Activated CD8-positive, alpha-beta memory T cell treated with anti-CD3 and anti-CD28 coated beads, Interleukin-2, amount 50 U/mL, for 48 hours (primary cell): ENCODE results near the gene HSD11B2.

Experiments used
- DNase-seq: peaks from one replicate; pipeline ENCODE4 v3.0.0-alpha.2; 2020

Gene HSD11B2

DNA sequence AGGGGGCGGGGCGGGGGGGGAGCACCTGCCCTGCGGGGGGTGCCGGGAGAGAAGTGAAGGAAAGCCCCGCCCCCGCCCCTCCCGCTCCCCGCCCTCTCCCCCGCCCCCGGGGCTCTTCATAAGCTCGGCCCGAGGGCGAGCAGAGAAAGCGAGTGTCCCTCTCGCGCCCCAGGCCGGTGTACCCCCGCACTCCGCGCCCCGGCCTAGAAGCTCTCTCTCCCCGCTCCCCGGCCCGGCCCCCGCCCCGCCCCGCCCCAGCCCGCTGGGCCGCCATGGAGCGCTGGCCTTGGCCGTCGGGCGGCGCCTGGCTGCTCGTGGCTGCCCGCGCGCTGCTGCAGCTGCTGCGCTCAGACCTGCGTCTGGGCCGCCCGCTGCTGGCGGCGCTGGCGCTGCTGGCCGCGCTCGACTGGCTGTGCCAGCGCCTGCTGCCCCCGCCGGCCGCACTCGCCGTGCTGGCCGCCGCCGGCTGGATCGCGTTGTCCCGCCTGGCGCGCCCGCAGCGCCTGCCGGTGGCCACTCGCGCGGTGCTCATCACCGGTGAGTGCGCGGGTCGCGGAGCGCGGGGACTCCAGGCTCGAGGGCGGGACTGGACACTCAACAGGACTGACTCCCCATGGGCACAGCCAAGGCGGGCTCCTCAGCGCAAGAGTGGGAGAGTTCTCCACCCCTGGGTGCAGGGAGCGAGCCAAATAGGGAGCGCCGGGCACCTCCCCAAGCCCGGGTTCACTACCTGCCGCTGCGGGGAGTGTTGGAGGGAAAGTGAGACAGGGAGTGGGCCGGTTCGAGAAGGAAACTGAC lies at the start of gene HSD11B2:
Gene HSD11B2, plus strand, starts transcription at position 145 of the 798 bp plus-strand sequence. Its CDS starts 128 bp downstream, at position 273.
- DNase-seq: peak; percentile 60

DNA sequence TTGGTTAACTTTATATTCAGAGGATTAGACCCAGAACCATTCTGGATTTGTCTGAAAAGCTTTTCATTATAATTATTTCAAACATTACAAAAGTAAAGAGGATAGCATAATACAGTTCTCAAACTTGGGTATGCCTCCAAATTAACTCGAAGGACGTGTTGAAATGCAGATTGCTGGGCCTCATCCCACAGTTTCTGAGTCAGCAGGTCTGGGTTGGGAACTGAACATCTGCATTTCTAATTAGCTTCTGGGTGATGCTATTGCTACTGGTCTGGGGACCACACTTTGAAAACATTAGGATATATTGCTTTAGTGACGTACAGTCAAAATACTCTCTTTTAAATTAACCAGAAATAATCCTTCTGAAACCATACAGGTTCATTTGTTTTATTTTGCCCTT lies 47.6 kb upstream of the HSD11B2 start:
- DNase-seq: no peak

DNA sequence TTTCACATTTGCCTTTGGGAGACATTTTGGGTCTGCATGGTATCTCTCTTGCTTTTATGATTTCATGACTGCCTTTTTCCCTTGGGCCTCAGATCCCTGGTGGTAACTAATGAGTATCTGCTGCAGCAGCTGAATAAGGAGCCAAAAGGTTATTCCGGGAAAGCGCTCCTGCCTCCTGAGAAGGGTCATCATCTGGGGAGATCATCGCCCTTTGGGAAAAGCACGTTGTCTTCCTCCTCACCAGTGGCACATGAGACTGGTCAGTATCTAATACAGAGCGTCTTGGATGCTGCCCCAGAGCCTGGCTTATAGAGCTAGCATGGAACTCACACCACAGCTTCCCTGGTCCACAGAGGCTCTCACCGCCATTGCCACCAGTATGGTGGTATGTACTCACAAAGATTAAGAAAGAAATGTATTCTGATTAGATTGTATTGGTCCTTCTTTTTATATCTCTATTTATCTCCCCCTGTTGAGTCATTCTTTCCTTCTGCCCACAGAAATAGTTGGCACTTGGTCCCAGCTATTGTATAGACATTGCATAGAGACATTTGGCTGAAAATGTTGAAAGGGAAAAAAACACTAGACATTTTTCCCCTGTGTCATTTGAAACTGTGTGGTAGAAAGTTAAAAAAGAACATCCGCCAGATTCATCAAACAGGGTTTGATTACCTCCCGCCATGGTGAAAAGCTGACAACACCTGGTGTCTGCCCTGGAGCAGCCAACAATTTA lies 46.0 kb upstream of the HSD11B2 start:
- DNase-seq: no peak

DNA sequence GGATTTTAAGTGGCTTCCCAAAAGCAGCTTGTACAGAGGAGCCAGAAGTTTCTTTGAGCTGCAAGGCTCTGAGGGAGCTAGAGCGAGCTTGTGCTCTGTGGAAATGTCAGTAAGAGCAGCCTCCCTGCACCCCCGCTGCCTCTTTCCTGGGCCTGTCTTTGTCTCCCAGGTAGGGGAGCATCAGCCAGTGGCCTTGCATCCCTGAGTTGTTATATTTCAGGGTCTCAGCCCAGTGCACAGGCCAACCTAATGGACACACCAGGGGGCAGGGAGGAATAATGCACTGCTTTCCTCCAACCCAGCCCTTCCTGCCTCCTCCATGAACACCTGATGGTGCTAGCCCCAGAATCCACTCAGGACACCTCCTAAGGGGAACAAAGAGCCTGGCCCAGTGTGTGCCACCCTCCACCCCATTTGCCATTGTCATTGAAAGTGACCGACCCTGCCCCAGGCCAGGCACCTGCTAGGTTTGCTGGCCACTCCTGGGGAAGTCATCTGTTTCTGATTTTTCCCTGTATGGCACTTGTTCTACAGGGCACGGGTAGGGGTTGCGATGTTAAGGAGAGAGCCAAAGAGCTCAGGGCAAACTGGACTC lies 44.0 kb upstream of the HSD11B2 start:
- no peak for DNase-seq

DNA sequence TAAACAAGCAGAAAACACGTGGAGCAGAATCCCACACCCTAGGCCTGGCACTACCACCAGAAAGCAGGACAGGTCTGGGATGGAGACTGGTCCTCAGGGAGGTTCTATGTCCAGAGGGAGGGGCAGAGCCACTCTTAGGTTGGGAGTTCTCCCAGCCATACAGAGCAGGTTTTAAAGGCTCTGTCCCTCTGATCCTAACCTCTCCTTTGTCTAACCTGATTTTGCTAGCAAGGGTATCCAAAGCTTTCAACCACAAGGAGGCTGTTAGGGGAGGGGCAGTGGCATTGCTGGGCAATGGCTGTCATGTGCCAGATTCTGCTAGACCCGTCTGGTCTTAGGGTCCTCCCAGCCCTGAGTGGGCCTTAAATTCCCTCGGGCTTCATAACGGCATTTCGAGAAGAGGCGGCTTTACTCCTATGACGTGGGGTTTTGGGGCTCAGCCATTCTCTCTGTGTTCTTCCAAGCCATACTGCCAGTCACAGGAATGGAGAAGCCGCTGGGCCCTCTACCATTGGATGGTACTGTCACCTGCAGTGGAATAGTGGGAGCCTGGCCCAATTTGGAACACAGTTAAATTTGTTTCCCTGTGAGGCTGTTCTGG lies 43.3 kb upstream of the HSD11B2 start:
- no peak for DNase-seq

DNA sequence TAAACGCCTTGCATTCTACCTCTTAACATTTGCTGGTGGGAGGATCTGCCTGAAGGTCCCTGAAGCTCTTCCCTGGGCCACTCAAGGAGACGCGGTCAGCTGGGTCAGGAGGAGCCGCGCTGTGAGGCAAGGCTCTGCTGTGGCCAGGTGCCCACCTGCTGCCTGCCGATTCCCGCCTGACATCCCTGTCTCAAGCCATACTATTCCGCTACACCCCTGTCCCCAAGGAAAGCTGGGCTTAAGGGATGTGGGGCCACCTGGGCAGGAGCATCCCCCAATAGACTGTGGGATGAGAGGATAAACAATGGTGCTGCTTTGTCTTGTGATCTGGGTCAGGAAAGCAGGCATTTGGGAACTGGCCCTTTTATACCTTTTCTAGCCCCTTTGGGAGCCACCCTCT lies 42.7 kb upstream of the HSD11B2 start:
- no peak for DNase-seq

DNA sequence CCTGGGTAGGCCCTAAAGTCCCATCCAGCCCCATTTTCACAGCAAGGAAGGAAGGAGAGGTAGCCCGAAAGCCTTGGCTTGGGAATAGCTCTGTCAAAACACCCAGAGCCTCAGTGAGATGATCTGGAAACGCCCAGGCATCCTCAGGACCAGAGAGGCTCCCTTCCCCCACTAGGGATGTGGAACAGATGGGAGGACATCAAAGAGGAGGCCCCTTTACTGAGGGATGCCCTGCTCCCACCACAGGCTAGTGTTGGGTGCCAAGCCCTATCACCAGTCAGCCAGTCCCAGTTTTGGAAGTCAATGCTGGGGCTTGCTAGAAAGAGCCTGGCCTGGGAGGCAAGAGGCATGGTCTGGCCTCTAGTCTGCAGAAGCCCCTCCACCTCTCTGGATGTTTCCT lies 42.3 kb upstream of the HSD11B2 start:
- DNase-seq: no peak

DNA sequence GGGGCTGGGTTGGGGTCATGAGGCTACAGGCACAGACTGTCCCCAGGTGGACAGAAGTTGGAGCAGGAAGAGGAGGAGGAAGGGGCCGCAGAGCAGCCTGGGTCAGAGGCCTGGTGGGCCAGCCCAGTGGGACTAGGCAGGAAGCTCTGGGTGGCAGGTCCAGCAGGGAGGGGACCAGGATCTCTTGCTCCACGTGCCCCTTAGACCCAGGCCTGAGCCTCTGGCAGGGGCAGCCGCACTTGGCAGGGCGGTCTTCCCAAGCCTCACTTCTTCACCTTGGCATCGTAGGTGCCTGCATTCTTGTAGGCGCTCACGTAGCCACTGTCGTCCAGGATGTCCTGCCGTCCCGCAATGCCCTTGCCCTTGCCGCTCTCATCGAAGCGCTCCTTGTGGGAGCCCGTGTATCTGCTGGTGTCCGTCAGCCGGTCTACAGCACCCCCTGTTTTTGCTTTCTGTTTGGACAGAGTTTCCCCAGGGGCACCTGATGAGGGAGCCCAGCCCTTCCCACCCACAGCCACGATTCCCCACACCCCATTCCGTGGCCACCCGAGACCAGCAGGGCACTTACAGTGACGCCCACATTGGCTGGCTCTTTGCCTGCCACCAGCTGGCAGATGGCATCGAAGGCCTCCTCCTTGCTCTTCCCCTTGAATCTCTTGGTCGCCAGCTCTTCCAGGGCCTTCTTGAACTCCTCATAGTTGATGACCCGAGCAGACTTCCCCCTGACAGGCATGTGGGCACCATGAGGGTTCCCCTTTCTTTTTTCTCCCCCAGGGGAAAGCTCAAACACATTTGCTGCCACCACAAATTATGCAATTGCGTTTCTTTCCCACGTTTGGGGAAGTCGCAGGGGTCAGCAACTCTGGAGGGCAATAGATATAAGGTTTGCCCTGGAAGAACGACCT lies 40.8 kb upstream of the HSD11B2 start:
- peak; percentile 30 for DNase-seq

DNA sequence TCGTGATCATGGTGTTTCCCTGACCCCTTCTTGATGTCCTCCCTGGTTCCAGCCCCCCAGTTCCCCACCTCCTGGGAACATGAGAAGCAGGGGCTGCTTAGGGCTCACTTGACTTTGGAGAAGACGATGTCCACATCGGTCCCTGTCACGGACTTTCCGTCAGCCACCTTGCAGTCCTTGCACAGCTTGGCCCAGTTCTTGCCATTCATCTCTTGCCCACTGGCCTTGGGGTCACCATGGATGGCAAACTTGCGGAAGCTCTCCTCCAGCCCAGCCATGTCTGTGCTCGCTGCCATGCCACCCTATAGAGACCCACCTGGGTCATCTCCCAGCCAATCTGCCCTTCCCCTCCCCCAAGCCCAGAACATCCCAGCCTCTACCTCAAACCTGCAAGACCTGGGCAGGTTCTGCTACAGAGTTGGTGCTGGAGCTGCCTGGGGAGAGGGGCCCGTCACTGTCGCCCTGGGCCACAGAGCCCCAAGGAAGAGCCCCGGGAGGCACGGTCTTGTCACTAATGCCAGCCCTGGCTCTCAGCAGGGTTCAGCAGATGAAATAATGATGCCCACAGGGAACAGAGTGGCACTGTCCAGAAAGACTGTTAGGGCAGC lies 40.0 kb upstream of the HSD11B2 start:
- DNase-seq: no peak

DNA sequence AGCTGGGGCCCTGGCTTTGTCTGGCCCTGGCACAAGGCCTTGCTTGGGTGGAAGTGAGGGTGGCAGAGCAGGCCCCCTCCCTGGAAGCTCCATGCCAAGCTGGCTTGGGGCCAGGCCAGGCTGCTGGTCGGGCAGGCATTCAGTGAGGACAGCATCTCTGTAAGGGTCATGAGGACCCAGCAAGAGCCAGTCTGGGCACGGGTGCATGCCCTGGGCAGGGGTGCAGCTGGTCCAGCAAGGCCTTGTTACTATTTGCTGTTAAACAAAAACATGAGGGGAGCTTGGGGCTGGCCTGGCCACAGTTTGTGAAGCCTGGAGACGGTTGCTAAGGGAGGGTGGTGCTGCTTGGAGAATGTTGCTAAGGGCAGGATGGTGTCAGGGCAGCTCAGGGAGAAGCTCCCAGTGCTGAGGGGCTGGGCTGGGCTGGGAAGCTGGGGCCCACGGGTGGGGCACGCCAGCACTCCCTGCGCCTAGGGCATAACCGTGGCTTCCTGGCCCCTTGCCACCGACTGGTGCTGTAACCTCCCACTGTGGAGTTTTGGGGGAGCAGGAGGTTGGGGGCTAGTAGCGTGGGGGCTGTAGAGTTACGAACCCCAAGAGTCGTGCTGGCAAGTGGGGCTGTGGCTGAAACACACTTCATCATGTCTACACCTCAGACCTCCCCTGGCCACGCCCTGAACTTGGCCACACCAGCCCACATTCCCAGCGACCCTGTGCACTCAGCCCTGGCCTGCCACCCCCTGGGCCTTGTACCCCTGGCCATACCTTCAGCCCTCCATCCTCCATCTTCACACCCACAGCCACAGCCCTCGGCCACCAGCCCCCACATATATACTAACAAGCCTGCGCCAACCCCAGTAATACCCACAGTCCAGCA lies 39.3 kb upstream of the HSD11B2 start:
- no peak for DNase-seq

DNA sequence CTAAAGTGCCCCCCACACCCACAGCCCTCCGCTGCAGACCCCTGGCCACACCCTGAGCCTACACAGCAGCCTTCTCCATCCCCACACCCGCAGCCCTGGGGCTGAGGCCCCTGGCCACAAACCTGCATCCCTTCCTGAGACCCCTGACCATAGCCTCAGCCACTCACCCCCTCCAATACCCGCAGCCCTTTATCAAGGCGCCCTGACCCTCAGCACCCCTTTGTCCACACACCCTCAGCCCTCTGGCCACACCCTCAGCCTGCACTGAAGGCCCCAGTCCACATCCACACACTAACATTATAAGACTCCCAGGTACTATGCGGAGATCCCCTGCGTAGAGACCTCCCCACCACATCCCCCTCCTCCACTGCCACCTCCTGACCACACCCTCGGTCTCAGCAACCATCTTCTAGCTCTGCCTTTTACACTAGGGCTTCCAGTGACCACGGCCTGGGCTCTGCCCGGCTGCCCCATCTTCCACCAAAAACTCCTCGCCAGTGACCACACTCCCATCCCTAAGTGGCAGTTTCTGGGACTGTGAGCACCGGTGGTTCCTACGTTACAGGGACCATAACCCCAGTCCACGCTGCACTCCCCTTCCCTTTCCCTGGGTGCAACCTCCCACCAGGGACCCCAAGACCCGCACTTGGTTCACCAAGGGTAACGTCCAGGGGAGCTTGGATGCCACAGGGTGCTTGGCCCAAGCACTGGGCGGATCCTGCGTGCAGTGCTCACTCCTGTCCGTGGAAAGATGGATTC lies 38.4 kb upstream of the HSD11B2 start:
- DNase-seq: no peak

DNA sequence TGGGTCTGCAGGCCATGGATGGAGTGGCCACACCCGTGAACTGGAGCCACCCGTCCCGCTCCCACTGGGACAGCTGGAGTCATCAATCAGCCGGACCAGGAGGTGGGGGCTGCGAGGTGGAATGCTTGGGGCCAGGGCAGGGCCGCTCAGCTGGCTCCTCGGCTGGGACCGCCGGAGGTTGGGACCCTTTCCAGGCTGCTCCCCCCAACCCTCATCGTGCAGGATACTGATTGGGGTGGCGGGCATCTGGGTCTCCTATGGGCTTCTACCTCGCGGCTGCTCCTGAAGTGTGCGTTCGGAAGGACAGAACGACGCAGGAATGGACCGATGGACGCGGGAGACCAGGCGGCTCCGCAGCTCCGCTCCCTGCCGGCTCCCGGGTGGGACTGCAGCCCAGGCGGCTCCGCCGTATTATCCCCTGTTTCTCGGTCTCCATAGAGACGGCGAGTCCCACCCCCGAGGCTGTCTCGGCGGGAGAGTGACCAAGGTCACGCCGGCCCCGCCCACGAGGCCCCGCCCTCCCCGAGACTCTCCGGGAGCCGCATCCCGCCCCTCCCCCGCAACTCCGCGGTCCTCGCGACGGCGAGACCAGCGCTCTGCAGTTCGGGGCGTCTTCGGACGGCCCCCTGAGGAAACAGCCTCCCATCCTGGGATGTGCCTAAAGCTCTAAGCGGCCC lies 37.7 kb upstream of the HSD11B2 start, which contains the start of gene TPPP3:
Gene TPPP3, minus strand, starts transcription at position 388 of the 677 bp plus-strand sequence. CDS start 2,387 bp downstream, outside the sequence.
- peak; percentile 74 for DNase-seq

DNA sequence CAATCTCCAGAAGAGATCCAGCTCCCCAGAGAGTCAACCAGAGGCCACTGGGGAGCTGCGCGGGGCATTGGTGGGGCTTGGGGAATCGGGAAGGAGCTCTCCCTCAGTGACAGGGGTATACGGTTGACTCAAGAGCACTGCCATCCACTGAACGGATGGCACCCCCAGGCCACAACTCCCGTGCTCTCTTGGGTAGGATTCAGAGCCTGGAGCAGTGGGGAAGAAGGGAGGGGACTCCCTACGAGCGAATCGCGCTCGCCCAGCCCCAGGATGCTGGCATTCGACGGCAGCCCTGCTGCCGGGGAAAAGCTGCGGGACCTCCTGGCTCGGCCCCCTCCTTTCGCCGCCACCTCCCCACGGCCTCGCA lies 37.1 kb upstream of the HSD11B2 start:
- no peak for DNase-seq

DNA sequence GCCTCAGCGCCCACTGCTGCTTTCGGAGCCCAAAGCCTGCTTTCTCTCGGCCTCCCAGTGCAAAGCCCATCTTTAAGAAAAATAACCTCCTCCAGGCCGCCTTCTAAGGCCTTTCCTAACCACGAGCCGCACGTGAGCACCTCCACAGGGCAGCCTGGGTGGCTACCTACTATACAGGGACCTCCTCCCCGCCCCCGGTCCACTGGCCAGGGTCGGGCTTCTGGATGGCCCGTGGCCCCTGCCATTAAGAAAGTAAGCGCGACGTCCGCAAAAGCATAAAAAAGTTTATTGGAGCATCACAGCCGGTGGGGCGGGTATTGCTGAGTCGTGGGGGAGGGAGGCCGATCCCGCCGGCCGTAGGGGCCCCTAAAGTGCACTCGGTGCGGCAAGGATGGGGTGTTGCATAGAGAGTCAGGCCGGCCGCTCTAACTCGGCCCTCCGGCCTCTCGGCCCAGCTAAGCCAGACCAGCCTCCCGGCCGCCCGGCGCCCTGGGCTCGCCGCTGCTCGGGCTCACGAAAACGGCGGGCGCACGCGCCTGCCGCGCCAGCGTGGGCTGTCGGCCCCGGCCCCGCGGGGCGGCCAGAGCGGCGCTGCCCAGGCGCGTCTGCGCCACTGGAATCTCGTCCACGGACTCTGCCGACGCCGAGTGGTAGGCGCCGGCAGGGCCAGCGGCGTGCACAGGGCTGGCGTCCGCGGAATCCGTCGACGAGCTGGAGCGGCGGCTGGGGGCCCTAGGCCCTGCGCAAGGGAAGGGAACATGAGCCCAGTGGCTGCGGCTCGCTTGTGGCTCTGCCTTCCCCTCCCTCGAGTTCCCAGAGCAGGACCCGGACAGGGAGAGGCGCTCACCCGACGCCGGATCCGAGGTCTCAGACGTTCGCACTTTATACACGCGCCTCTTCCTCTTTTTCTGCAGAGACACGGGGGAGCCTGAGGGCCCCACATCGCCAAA lies 36.5 kb upstream of the HSD11B2 start:
- DNase-seq: no peak

DNA sequence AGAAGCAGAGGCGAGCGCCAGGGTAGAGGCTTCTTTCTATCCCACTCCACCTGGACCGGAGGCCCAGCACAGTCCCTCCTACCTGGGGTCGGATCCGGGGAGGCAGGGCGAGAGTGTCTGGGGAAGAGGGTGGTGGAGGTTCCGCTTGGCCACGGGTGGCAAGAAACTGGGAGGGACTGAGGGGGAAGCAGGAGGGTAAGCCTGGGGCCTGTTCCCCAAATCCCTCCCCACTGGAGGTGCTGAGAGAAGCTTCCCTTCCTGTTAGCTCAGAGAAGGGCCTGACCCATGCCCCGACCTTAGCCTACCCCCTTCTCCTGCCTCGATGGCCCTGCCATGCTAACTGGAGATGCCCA lies 35.8 kb upstream of the HSD11B2 start:
- no peak for DNase-seq

DNA sequence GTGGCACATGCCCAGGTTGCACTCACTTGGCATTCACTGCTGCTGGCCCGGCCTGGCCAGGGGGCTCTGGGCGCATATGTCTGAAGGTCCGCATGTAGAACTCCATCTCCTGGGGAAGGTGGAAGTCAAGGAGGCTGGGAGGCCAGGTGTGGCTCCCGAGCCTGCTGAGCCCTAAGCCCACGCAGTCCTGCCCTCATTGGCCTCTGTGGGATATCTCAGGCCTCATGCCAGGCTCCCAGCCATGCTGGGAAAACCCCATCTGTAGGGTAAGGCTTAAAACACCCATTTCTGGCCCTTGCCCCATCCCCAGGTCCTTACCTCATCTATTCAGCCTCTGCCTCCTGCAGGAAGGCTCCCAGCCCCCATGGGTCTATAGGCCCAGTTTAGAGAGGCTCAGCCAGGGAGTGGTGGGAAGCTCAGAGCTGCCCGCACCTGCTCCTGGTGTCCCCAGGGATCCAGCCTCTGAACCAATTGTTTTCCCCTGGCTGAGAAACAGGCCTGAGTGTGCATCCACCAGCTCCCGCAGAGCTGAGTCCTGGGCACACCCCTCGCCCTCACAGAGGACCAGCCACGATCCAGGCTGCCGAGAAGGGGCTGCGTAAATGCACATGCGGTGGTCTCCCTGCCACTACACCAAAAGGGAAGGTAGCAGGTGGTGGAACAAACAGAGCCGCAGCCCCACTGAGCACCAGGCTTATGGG lies 35.3 kb upstream of the HSD11B2 start:
- no peak for DNase-seq

DNA sequence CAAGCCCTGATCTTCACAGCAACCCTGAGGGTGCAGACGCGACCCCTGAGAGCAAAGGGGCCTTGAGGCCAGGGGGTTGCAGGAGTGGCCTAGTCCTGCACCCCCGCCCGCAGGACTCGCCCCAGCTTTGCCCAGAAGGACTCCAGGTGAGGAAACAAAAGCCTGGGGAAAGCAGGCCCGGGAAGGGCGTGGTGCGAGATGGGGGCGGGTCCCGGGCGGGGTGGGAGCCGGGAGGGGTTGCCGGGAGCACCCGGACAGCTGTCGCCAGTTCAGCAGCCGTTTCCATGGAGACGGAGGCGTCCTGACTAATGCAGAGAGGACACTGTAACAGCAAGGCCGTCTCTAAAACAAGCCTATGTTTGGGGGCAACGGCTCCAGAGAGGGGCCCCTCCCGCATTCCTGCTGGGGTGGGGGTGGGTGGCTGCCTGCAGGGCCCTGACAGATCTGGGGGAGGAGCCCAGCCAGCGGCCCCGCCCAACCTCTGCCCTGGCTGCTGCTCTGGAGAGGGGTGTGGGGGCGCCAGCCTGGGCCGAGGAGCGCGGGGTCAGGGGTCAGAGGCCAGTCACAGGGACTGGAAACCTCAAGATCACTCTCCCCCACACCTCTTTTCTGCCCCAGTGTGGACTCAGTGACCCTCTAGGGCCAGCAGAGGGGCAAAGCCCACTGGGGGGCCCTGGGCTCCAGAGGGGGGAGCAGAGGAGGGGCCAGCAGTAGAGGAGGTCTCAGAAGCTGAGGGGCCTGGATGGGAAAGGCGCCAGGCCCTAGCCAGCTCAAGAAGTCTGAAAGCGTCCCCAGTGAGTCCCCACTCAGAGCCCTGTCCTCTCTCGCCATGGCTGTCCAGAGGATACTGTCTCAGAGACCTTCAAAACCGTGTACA lies 34.5 kb upstream of the HSD11B2 start:
- DNase-seq: no peak
